PFSK-1 (cell line): Measurements from ENCODE around the gene NAT9.

Experiments used
- FOXP2 ChIP-seq: optimal IDR thresholded peaks from 2 replicates; pipeline ENCODE3; 2011; ENCODE audit warnings: borderline replicate concordance, control low read depth, inconsistent platforms; ENCODE audit not compliant: insufficient read depth; ENCODE audit errors: extremely low read length, extremely low read depth
- POLR2AphosphoS5 ChIP-seq: IDR thresholded peaks from 2 replicates; pipeline ENCODE4 v1.6.1; 2012; ENCODE audit warnings: low read depth, mild to moderate bottlenecking, control low read depth, low read length, moderate library complexity
- SIN3A ChIP-seq: IDR thresholded peaks from 2 replicates; pipeline ENCODE4 v1.6.1; 2012; ENCODE audit warnings: mild to moderate bottlenecking, low read length, moderate library complexity, borderline replicate concordance; ENCODE audit not compliant: insufficient read depth
- TAF1 ChIP-seq: IDR thresholded peaks from 2 replicates; pipeline ENCODE4 v1.6.1; 2012; ENCODE audit warnings: low read length, control low read depth, borderline replicate concordance; ENCODE audit not compliant: insufficient read depth
- TF ChIP-seq, protein P1 (sequence below), 2 experiments: IDR thresholded peaks; 2 replicates each; pipeline versions ENCODE4 v1.6.1 to v1.8.0; 2011 to 2012; ENCODE audit warnings: low read depth in 2 of 2, low read length in 2 of 2, control low read depth in 1 of 2, inconsistent platforms in 1 of 2, mild to moderate bottlenecking in 1 of 2, moderate library complexity in 1 of 2; ENCODE audit not compliant: insufficient read depth in 1 of 2

NAT9 gene

DNA sequence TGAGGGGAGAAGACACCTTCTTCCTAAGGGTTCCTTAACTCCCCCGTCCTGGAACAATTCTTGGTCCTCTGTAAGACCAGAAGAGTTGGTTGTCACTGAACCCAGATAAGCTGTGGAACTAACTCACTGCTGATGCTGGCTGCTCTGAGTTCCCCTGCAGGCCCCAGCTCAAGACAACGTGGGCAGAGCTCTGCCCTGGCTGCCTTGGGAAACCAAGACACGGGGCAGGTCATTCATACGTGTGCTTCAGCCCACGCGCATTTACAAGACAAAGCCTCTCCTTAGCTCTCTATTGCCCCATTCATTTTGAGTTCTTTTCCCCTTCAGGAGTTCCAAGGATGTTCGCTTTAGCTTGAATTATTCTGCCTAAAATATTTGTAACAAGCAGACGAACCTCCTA lies 3.4 kb upstream of the NAT9 start:
- TF ChIP-seq, protein P1, sequence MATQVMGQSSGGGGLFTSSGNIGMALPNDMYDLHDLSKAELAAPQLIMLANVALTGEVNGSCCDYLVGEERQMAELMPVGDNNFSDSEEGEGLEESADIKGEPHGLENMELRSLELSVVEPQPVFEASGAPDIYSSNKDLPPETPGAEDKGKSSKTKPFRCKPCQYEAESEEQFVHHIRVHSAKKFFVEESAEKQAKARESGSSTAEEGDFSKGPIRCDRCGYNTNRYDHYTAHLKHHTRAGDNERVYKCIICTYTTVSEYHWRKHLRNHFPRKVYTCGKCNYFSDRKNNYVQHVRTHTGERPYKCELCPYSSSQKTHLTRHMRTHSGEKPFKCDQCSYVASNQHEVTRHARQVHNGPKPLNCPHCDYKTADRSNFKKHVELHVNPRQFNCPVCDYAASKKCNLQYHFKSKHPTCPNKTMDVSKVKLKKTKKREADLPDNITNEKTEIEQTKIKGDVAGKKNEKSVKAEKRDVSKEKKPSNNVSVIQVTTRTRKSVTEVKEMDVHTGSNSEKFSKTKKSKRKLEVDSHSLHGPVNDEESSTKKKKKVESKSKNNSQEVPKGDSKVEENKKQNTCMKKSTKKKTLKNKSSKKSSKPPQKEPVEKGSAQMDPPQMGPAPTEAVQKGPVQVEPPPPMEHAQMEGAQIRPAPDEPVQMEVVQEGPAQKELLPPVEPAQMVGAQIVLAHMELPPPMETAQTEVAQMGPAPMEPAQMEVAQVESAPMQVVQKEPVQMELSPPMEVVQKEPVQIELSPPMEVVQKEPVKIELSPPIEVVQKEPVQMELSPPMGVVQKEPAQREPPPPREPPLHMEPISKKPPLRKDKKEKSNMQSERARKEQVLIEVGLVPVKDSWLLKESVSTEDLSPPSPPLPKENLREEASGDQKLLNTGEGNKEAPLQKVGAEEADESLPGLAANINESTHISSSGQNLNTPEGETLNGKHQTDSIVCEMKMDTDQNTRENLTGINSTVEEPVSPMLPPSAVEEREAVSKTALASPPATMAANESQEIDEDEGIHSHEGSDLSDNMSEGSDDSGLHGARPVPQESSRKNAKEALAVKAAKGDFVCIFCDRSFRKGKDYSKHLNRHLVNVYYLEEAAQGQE (IDR thresholded peaks at IDR 0.05; ENCODE audit: insufficient read depth in 1 of 2, low read depth in 2 of 2, low read length in 2 of 2) = no peak
- TF ChIP-seq TAF1 (no peak), FOXP2 (no peak), SIN3A (no peak), POLR2AphosphoS5 (no peak)

DNA sequence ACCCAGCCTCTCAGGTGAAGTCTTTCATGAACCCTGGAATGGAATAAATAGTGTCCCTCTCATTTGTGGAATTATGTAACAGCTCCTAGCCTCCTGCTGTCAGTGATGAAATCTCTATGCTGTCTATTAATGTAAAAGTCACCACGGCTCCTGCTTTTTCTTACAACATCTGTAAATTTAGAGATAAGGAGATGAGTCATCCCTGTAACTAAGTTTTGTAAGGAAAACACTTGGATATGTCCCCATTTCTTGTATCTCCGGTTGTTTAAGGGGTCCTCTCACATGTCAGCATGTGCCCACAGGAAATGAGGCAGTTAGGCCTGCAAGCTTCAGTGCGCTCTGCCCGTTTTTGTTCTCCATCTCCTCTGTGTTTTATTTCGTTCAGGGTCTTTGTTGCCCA lies 2.8 kb upstream of the NAT9 start:
- no peak for TF ChIP-seq SIN3A
- TF ChIP-seq, protein P1 (IDR thresholded peaks at IDR 0.05; ENCODE audit: insufficient read depth in 1 of 2, low read depth in 2 of 2, low read length in 2 of 2) = no peak
- TF ChIP-seq POLR2AphosphoS5 = no peak
- TF ChIP-seq FOXP2 = no peak
- TF ChIP-seq TAF1 = no peak

DNA sequence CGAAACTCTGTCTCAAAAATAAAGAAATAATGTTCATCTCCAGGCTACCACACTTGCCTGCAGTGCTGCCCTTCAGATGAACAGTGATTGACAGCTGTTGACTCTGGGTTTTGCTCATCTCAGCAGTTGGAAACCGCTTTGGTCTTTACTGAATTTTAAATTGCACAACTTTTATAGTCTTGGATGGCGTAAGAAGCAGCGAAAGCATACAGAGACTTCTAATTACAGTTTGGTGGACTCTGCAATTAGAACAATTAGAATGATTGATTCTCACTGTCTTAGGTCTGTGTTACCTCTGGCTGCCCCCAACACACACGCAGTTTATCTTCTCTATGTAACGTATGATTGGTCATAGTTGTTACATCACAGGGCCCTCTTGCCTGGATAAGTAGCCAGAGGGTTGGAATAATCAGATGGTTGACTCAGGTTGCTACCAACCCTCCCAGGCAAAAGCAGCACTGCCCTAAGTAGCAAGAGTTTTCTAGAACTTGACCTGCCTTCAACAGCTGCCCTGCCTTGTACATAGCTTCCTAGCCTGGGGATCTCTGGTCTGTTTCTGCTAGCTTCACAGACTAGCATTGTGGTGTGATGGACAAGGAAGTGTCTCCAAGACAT lies 1.9 kb upstream of the NAT9 start:
- TF ChIP-seq TAF1 (no peak), SIN3A (no peak), FOXP2 (no peak), POLR2AphosphoS5 (no peak)
- TF ChIP-seq, protein P1 (IDR thresholded peaks at IDR 0.05; ENCODE audit: insufficient read depth in 1 of 2, low read depth in 2 of 2, low read length in 2 of 2) = no peak

DNA sequence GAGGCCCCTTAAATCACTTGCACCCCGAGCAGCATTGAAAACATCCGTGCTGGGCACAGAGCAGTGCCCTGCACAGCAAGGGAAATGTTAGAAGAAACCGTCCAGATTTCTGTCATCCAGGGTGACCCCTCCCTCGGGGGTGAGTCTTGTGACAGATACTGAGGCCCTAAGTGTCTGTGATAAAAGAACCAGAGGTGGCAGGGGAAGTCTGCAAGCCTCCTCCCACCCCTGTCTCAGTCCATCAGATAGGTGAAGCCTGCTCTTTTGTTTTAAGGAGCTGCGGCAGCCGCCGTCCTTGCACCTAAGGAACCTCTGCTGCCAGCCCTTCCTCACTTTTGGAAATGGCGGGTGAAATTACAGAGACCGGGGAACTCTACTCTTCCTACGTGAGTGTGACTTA lies 845 bp upstream of the NAT9 start:
- TF ChIP-seq TAF1 (no peak), POLR2AphosphoS5 (no peak), SIN3A (no peak), FOXP2 (no peak)
- TF ChIP-seq, protein P1 (IDR thresholded peaks at IDR 0.05; ENCODE audit: insufficient read depth in 1 of 2, low read depth in 2 of 2, low read length in 2 of 2) = no peak
